HG03342 (cell line): ENCODE results near the gene GKN1.
"Not testable (repeated sequence)": the region's sequence is repeated elsewhere in the genome, so short reads cannot be mapped to it uniquely, and the experiment has no call there.

Source experiments
- ATAC-seq: cut with Tn5 transposase; IDR thresholded peaks from one replicate; pipeline ENCODE4 v1.9.1; 2021; ENCODE audit warnings: mild to moderate bottlenecking, moderate library complexity; ENCODE audit not compliant: unreplicated experiment

GKN1 gene

GRCh38 chr2:68974251-68974650 lies at the start of gene GKN1:
TSS of gene GKN1 (plus strand) at chr2:68974636. CDS start at chr2:68974678, 42 bp downstream.
- ATAC-seq: no peak

- ATAC-seq: peak; percentile 62
These were observed 49.0 kb upstream of the GKN1 start for GRCh38 chr2:68925295-68925896.

GRCh38 chr2:68926796-68927195 lies 47.6 kb upstream of the GKN1 start:
- ATAC-seq: no peak

- no peak for ATAC-seq
These were observed 43.2 kb upstream of the GKN1 start for GRCh38 chr2:68931149-68931711.

GRCh38 chr2:68931799-68932198 lies 42.6 kb upstream of the GKN1 start:
- ATAC-seq: no peak

GRCh38 chr2:68932402-68932801 lies 42.0 kb upstream of the GKN1 start:
- no peak for ATAC-seq

- no peak for ATAC-seq
These were observed 40.4 kb upstream of the GKN1 start for GRCh38 chr2:68934021-68934420.

- no peak for ATAC-seq
These were observed 39.0 kb upstream of the GKN1 start for GRCh38 chr2:68935471-68935870.

GRCh38 chr2:68936427-68936826 lies 38.0 kb upstream of the GKN1 start:
- ATAC-seq: no peak

GRCh38 chr2:68936889-68937288 lies 37.5 kb upstream of the GKN1 start:
- no peak for ATAC-seq

- no peak for ATAC-seq
These were observed 36.9 kb upstream of the GKN1 start for GRCh38 chr2:68937346-68938055.

GRCh38 chr2:68938938-68939337 lies 35.5 kb upstream of the GKN1 start:
- no peak for ATAC-seq

GRCh38 chr2:68939962-68940361 lies 34.5 kb upstream of the GKN1 start:
- no peak for ATAC-seq

- ATAC-seq: no peak
These were observed 34.1 kb upstream of the GKN1 start for GRCh38 chr2:68940369-68940768.

- ATAC-seq: no peak
These were observed 31.6 kb upstream of the GKN1 start for GRCh38 chr2:68942827-68943226.

- ATAC-seq: peak; percentile 49
These were observed 30.6 kb upstream of the GKN1 start for GRCh38 chr2:68943581-68944568.

GRCh38 chr2:68946117-68946516 lies 28.3 kb upstream of the GKN1 start:
- no peak for ATAC-seq

GRCh38 chr2:68948710-68949109 lies 25.7 kb upstream of the GKN1 start:
- ATAC-seq: no peak

GRCh38 chr2:68951899-68952298 lies 22.5 kb upstream of the GKN1 start:
- no peak for ATAC-seq

- ATAC-seq: no peak
These were observed 21.4 kb upstream of the GKN1 start, which contains the start of gene GKN2 for GRCh38 chr2:68952887-68953521. TSS of gene GKN2 (minus strand) at chr2:68952893. CDS start at chr2:68952861, 32 bp downstream.

- ATAC-seq: not testable (repeated sequence)
These were observed 19.0 kb upstream of the GKN1 start for GRCh38 chr2:68955432-68955831.
